Measurements from ENCODE around the gene COQ4. TPM values are rescaled to one million over a fixed set of nuclear protein-coding genes. Genes with fewer than 3 reads are reported as not detected.
A peak's percentile ranks its signal among the peaks of the same experiment; 100 is the strongest.

COQ4 gene
- total RNA-seq, 1 experiment from 2014 or later, result 19.1 TPM

- CTCF ChIA-PET, result interaction anchor here (0.5 to 0.9 kb wide), 4 partner anchors 25 to 145 kb away, joined by 3 to 6 read pairs (median 4); partner anchors contain the start of gene CERCAM
- TF ChIP-seq CTCF (IDR thresholded peaks at IDR 0.05) (no peak), SIN3A (IDR thresholded peaks at IDR 0.05; ENCODE audit: borderline replicate concordance, insufficient read depth, low read depth, low read length) (peak; percentile 77; the same call in 1 of the 2 replicates), TCF7L2 (IDR thresholded peaks at IDR 0.05; ENCODE audit: low read depth, low read length) (no peak), POLR2AphosphoS5 (IDR thresholded peaks at IDR 0.05; ENCODE audit: low read depth, low read length) (no peak), REST (IDR thresholded peaks at IDR 0.05; ENCODE audit: insufficient read depth in 1 of 2, low read depth in 2 of 2, low read length in 1 of 2) (no peak)
- in situ Hi-C loops (cut with HindIII; ENCODE audit: low pct_unique_long_range_greater_than_20kb, low sequenced_read_pairs), result no loop called here
Measured at GRCh38 chr9:128275198-128276007, 47.2 kb upstream of the COQ4 start, which contains the start of gene GOLGA2. Gene GOLGA2, minus strand, starts transcription at chr9:128276007. Its CDS starts 31 bp downstream, at chr9:128275976.

GRCh38 chr9:128276008-128276573, 46.5 kb upstream of the COQ4 start, which contains the start of gene SWI5:
Gene SWI5, plus strand, starts transcription at chr9:128276276.
- no TSS peak for BruUV-seq (replicated peaks)
- Histone ChIP-seq H3K27me3 (ENCODE audit: control insufficient read depth, insufficient read depth, low read length) (no peaks in the 10 kb centered on the region), H3K4me3 (ENCODE audit: low read depth in 2 of 2, low read length in 2 of 2) (peak within 1 kb of the TSS; percentile 90 to 91), H3K36me3 (ENCODE audit: control insufficient read depth, insufficient read depth, low read length) (peaks cover 4% of the 10 kb centered on the region), H3K9me3 (ENCODE audit: control insufficient read depth, insufficient read depth, low read depth, low read length) (no peaks in the 10 kb centered on the region), H3K27ac (ENCODE audit: low read length) (peak within 1 kb of the TSS; percentile 88), H3K4me1 (ENCODE audit: control insufficient read depth, insufficient read depth, low read length) (no peaks in the 10 kb centered on the region)
- DNase-seq (ENCODE audit: low read depth, low spot score), result peak; percentile 94
- no peak for TF ChIP-seq CTCF (IDR thresholded peaks at IDR 0.05)
- peak; percentile 90 for TF ChIP-seq POLR2AphosphoS5 (IDR thresholded peaks at IDR 0.05; ENCODE audit: low read depth, low read length)
- ATAC-seq, result peak; percentile 99
- CTCF ChIA-PET, result interaction anchor here (0.5 to 0.9 kb wide), 3 partner anchors 24 to 145 kb away, joined by 3 to 6 read pairs (median 4); partner anchors contain the start of gene CERCAM
- in situ Hi-C loops (cut with HindIII; ENCODE audit: low pct_unique_long_range_greater_than_20kb, low sequenced_read_pairs), result no loop called here
- POLR2A ChIA-PET, result interaction anchor here (0.6 kb wide), 2 partner anchors 63 to 266 kb away, joined by 3 to 4 read pairs; no protein-coding TSS in a partner anchor
- intact Hi-C loops (cut with micrococcal nuclease; ENCODE audit: unreplicated experiment), result no loop called here

More at GRCh38 chr9:128275198-128276007, 47.2 kb upstream of the COQ4 start, which contains the start of gene GOLGA2:
- Histone ChIP-seq H3K9me3 (ENCODE audit: control insufficient read depth, insufficient read depth, low read depth, low read length) (no peaks in the 10 kb centered on the region), H3K36me3 (ENCODE audit: control insufficient read depth, insufficient read depth, low read length) (peaks cover 4% of the 10 kb centered on the region), H3K27me3 (ENCODE audit: control insufficient read depth, insufficient read depth, low read length) (no peaks in the 10 kb centered on the region), H3K4me3 (ENCODE audit: low read depth in 2 of 2, low read length in 2 of 2) (peak within 1 kb of the TSS; percentile 90 to 91), H3K27ac (ENCODE audit: low read length) (peak within 1 kb of the TSS; percentile 88), H3K4me1 (ENCODE audit: control insufficient read depth, insufficient read depth, low read length) (no peaks in the 10 kb centered on the region)
- ATAC-seq (peak; percentile 82), DNase-seq (ENCODE audit: low read depth, low spot score) (no peak)
- intact Hi-C loops (cut with micrococcal nuclease; ENCODE audit: unreplicated experiment), result no loop called here
- BruUV-seq (replicated peaks), result no TSS peak
- POLR2A ChIA-PET, result interaction anchor here (0.6 kb wide), 2 partner anchors 64 to 267 kb away, joined by 3 to 4 read pairs; no protein-coding TSS in a partner anchor

Data from Panc1 (cell line).